GM18951 (cell line): Measurements from ENCODE around the gene SYNE1.

Experiments used
- POLR2A ChIP-seq: IDR thresholded peaks from 4 replicates; pipeline ENCODE4 v1.6.1; 2011; ENCODE audit warnings: mild to moderate bottlenecking; ENCODE audit not compliant: insufficient read length, insufficient read depth; ENCODE audit errors: extremely low read depth
- in situ Hi-C: fragments of 300-500 bp; cut with MboI; formaldehyde crosslinking; loops from one replicate; pipeline ENCODE4 v1.12.0; 2022; ENCODE audit warnings: low sequenced_read_pairs, mixed read lengths, inconsistent platforms; ENCODE audit not compliant: unreplicated experiment

The SYNE1 gene

GRCh38 chr6:152471456-152472265 lies 165.5 kb downstream of the SYNE1 start:
- in situ Hi-C loops = no loop called here
- no peak for TF ChIP-seq POLR2A

GRCh38 chr6:152463164-152463563 lies 174.0 kb downstream of the SYNE1 start:
- no peak for TF ChIP-seq POLR2A
- in situ Hi-C loops = no loop called here

- in situ Hi-C loops = no loop called here
- no peak for TF ChIP-seq POLR2A
Observed at GRCh38 chr6:152462716-152463115, 174.4 kb downstream of the SYNE1 start.

- TF ChIP-seq POLR2A = no peak
Observed at GRCh38 chr6:152461556-152461955, 175.6 kb downstream of the SYNE1 start.

GRCh38 chr6:152458648-152459644 lies 178.2 kb downstream of the SYNE1 start:
- in situ Hi-C loops = no loop called here
- no peak for TF ChIP-seq POLR2A

More at GRCh38 chr6:152461556-152461955, 175.6 kb downstream of the SYNE1 start:
- in situ Hi-C loops = no loop called here

- in situ Hi-C loops = no loop called here
- TF ChIP-seq POLR2A = no peak
Observed at GRCh38 chr6:152457949-152458624, 179.1 kb downstream of the SYNE1 start.

GRCh38 chr6:152454003-152454402 lies 183.2 kb downstream of the SYNE1 start:
- no peak for TF ChIP-seq POLR2A
- in situ Hi-C loops = no loop called here

- TF ChIP-seq POLR2A = no peak
- in situ Hi-C loops = no loop called here
Observed at GRCh38 chr6:152453421-152453820, 183.7 kb downstream of the SYNE1 start.

GRCh38 chr6:152452639-152453038 lies 184.5 kb downstream of the SYNE1 start:
- TF ChIP-seq POLR2A = no peak

GRCh38 chr6:152450519-152450918 lies 186.6 kb downstream of the SYNE1 start:
- in situ Hi-C loops = no loop called here

More at GRCh38 chr6:152452639-152453038, 184.5 kb downstream of the SYNE1 start:
- in situ Hi-C loops = no loop called here

GRCh38 chr6:152441902-152442301 lies 195.3 kb downstream of the SYNE1 start:
- in situ Hi-C loops = no loop called here
- no peak for TF ChIP-seq POLR2A

More at GRCh38 chr6:152450519-152450918, 186.6 kb downstream of the SYNE1 start:
- TF ChIP-seq POLR2A = no peak

GRCh38 chr6:152435816-152436215 lies 201.3 kb downstream of the SYNE1 start:
- in situ Hi-C loops = no loop called here
- no peak for TF ChIP-seq POLR2A

- no peak for TF ChIP-seq POLR2A
- in situ Hi-C loops = no loop called here
Observed at GRCh38 chr6:152432758-152433157, 204.4 kb downstream of the SYNE1 start.

GRCh38 chr6:152428126-152428525 lies 209.0 kb downstream of the SYNE1 start:
- in situ Hi-C loops = no loop called here
- no peak for TF ChIP-seq POLR2A
